GM10847 (cell line): ENCODE measurements around the gene ACBD6.

Experiments
- POLR2A ChIP-seq: IDR thresholded peaks from 2 replicates; pipeline ENCODE4 v1.6.1; 2011; ENCODE audit not compliant: insufficient read length; ENCODE audit errors: extremely low read depth

The ACBD6 gene

DNA sequence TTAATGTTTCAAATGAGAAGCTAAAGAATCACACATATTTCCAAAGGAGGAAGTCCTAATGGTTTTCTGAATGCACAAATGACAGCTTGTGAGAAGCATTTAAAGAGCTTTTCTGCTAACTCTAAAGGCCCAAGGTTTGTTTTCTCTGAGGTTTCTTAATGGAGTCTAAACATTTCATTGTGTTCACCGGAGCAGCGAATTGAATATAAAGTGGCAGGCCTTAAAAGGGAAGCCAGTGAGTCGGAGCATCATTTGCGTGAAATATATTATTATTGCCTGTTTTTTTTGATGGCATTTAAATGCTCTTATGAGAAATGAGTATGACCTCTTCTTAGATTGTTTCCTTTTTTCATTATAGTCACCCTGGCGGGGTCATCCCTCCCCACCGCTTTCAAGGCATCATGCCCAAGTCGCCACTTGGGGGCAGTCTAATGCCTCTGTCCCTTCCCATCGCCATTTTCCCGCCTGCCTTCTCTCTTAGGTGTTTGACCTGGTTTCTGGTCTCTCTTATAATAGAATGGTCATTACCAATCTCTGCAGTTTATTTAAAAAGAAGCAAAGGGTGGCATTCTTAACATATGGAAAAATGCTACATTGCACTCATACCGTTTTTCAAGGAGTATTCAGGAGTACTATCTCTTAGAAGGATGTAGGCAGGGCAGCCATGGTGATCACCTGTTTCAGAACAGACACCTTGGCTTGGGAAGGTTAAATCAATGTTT is 31.1 kb upstream of the ACBD6 start:
- no peak for TF ChIP-seq POLR2A

DNA sequence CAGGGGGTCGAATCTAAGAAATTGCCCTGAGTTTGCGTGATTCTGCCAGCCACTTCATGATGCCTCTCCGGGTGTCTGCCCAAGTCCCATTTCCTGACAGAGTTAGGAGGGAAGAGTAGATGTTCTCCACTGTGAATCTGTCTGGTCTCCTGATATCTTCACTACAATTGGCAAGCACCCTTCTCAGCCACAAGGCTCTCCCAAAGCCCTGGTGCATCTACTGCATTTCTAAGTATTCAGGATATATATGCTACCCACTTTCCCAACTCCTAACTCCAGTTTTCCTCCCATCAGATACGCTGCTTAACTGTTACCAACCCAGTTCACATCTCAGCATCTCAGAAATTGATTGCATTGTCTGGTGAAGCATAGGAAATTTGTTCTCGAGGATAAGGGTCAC is 30.5 kb upstream of the ACBD6 start:
- TF ChIP-seq POLR2A, result no peak

DNA sequence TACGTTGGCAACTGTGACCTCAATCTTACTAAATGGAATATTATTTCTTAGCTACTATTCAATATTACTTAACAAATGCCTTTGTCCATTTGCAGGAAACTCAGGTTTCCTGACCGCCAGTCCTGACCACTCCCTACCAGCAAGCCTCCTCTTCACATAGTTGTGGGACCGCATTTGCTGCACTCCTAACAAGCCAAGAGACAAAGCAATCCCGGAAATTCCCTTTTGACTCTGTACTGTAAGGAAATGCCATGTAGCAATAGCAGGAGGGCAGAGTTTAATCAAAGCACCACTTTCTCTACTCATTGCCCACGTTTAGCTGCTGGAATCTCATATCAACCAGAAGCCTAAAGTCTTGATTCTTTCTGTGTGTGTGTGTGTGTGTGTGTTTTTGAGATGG is 28.1 kb upstream of the ACBD6 start:
- TF ChIP-seq POLR2A, result no peak

DNA sequence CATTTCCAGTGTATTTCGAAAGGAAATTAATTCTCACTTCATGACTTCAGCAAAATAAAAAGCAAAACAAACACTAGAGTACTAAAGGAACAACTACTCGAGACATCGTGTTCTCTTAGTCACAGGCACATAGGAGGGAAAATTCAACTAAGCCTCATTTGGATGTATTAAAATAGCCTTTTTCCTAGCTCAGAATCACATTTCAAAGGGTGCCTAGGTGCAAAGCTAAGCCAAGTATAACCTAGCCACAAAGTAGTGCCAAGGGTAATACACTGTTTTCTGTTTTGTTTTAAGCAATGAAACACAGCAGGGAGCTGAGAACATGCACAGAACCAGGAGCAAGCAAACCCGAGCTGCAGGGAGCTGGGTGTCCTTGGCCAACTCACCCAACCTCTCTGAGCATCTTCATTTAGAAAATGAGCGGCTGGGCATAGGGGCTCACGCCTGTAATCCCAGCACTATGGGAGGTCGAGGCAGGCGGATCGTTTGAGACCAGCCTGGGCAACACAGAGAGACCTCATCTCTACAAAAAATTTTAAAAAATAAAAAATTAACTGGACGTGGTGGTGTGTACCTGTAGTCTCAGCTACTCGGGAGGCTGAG is 26.6 kb upstream of the ACBD6 start:
- no peak for TF ChIP-seq POLR2A

DNA sequence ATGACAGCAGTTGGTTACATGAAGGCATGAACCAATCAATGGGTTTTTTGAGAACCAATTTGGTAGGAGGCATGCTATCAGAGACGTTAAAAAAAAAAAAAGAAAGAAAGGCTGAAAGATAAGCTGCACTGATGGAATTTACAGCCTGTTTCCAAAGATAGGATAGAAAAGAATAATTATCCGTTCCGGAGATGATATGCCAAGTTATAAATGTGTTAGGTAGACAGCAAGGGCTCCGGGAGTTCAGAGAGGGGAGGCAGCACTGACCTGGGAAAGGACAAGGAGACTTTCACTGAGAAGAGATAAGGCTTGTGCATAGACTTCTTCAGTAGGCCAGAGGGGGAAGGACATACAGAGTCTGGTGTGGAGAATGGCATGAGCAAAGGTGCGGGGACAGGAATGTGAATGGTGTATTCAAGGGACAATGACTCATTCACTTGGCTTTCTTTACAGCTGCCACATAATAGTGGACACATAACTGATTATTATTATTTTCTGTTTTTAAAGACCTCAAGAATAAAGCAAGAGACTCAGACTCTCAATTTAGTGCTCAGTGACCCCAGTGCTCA is 24.8 kb upstream of the ACBD6 start:
- TF ChIP-seq POLR2A, result no peak

DNA sequence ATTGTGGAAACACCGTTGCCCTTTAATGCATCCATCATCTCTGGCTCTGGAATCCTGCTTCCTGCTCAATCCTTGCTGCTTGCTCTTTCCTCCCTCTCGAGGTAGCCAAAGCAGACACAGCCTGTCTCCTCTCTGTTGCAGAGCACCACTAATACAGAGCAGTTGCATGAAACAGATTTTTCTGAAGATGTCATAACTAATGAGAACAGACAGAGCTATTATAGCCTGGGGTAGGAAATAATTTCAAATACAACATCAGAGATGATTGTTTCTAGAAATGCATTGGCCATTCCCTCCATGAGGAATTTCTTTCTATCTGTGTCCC is 23.3 kb upstream of the ACBD6 start:
- TF ChIP-seq POLR2A, result no peak

DNA sequence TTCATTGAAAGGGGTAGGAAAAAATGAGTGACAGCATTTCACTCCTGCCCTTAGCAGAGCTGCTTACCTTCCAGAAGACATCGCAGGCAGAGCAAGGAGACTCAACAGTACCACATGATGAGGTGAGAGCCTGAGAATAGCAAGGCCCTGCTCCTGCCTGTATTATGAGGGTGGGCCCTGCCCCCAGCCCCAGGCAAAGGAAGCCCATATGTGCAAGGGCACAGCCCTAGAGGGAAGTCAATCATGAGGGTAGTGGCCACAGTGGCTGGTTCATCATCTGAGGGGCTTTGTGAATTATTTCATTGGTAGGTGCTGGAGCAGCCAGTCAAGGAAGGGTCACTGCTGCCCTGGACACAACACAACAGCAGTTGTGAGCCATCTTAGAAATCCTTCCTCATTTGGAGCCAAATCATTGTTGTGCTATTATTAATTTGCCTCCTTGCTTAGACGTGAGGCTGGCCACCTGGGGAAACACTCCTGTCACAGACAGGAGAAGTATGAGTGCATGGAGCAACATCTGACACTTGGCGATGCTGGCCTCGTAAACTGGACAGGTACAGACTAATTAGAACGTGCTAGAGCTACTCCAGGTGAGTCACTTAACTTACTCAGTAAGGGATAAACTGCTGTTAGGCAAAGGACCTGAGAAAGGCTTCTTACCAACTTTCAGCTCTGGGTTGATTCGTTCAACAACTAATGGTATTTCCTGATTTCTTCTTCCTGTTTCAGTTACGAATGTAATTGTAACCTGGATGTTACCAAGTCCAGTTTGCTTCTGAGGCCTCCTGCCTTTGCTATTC is 22.7 kb upstream of the ACBD6 start:
- no peak for TF ChIP-seq POLR2A

DNA sequence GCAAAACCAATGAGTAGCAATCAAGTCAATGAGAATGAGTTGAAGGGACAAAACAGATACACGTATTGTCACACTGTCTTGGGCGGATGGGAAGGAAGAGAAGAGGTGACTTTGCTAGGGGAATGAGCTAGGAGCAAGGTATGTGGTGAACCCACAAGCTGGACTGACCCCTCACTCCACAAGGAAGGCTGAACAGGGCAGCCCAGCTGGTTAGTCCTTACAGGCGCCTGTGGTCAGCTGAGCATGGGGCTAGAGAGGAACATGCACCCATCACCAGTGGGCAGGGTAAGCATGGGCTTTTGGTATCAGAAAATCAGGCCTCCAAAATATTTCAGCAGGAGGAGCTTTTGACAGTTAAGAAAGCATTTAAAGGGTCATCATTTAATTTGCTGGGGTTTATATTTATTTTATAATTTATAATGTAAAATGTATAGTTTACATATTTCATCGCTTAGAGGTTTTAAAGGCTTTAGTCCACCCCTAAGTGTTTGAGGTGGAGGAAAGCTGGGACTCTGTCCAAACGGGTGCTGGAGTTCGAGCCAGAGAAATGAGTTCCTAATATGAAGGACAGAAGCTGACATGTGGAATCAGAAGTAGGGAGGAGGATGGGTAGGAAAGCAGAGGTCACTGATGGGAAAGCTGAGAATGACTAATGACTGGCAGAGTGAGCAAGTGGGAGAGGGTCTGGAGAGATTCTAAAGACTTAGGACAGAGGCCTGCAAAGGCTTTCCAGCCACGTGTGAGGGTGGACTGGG is 22.0 kb upstream of the ACBD6 start:
- no peak for TF ChIP-seq POLR2A

DNA sequence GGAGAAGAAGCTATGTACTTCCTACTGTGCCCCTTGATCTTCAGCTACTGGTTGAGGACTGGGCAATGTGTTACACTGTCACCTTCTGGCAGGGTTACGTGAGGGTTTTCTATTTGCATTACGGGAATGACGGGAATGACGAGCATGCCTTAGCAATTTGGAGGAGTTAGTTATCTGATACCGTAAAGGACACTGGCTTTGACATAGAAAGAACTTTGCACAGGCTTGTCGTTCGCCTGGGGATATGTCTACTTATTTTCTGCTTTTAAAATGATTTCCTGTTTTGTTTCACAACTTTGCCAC is 19.8 kb upstream of the ACBD6 start:
- TF ChIP-seq POLR2A, result no peak

DNA sequence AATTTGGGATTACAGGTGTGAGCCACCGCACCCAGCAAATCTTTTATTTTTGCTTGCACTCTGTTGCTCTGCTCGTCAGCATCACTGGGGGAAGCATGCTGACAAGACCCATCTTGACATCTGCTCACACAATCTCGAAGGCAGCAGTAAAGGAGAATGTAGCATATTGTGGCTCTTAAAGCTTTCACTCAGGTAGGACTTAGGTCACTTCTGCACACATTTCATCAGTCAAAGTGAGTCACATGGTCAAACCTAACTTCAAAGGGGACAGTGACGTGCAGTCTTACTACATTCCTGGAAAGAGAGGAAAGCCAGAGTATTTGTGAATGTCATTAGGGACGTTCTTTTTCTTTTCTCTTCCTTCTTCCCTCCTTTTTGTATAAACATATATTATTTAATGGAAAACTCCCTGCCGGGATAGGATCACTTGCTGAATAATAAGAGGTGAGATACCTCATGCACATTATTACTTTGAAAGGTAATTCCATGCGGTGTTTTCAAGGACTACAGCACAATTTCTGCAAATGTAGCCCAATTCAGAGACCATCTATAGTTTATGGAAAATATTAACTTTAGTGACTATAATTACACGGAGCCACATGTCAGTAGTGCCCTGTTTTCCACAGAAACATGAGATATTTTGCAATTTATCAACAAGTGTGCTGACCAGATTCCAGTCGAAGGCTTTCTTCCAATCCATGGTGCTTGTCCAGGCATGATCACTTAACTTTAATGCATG is 19.3 kb upstream of the ACBD6 start:
- no peak for TF ChIP-seq POLR2A

DNA sequence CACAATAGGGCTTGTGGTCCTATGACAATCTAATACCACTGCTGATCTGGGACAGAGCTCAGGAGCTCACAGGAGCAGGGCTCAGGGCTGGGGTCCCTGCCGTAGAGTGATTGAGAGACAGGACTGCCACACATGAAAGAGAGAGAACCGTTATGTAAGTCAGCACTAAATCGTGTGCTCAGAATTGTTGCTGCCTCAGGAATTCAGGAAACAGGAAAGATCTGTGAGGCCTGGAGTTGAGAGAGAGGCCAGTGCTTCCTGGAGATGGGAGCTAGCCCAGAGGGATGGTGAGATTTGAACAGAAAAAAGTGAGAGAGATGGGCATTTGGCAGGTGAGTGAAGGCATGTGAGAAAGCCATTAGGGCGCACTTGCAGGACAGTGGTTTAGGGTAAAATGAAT is 17.5 kb upstream of the ACBD6 start:
- TF ChIP-seq POLR2A, result no peak

DNA sequence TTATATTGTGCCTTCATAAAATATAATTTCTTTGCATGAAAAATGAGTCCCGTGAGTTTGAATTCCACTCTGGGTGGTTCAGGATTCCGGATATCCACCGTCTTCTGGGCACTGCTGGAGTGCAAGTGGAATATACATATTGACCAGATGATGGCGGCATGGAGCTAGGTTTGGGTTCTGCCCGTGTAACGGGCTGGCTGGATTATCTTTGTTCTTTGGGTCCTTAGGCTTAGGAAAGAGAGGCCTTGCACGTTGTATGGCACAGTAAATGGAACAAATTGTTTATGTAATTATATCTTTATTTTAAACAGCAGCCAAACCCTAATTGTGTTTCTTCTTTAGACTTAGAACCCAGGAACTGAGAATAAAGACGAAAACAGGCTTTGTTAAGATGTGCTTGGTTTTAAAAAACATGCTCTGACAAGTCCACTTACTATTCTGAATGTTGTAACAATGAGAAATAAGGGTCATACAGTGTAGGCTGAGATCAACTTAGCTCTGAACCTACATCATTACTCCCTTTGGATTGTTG is 13.5 kb upstream of the ACBD6 start:
- TF ChIP-seq POLR2A, result no peak

DNA sequence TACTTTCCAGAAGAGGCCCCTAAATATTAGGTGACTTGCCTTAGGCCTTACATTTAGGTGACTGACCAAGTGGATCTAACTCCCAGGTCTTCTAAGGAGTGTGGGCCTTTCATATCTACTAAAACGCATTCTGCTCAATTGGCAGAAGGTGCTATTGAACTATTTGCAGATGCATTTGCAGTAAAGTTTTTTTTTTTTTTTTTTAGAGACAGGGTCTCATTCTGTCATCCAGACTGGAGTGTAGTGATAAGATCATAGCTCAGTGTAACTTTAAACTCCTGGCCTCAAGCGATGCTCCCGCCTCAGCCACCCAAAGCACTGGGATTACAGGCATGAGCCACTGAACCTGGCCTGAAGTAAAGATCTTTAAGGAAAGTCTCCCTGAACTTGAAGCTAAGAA is 13.0 kb upstream of the ACBD6 start:
- no peak for TF ChIP-seq POLR2A

DNA sequence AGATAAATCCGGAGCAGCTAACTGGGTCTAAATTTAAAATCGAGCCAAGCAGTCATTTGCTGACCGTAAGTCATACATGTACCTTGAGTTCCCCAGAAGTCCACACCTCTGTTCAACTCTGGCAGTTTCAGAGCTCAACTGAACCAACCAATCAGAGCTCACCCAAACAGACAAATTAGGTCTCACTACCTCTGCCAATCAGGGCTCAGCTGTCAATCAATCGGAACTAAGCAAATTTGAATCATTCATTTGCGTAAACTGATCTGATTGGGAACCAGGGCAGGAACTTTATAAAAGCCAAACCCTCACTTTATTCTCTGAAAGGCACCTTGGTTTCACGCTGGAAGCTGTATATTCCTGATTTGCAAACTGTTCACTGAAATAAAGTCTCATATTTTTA is 11.2 kb upstream of the ACBD6 start:
- TF ChIP-seq POLR2A, result no peak

DNA sequence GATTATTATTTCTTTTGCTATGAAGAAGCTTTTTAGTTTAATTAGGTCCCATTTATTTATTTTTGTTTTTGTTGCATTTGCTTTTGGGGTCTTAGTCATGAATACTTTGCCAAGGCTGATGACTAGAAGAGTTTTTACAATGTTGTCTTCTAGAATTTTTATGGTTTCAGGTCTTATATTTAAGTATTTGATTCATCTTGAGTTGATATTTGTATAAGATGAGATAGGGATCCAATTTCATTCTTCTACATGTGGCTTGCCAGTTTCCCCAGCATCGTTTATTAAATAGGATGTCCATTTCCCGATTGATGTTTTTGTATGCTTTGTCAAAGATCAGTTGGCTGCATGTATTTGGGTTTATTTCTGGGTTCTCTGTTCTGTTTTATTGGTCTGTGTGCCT is 8.5 kb upstream of the ACBD6 start:
- no peak for TF ChIP-seq POLR2A

DNA sequence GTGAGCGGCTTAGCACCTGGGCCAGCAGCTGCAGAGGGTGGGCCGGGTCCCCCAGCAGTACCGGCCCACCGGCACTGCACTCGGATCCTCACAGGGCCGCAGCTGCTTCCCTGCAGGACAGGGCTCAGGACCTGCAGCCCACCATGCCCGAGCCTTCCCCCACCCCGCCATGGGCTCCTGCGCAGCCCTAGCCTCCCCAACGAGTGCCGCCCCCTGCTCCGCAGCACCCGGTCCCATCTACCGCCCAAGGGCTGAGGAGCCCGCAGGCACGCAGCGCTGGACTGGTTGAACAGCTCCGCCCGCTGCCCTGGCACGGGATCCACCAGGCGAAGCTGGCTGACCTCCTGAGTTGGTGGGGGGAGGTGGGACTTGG is 6.3 kb upstream of the ACBD6 start:
- no peak for TF ChIP-seq POLR2A
